OCI-LY3 (cell line): ENCODE data around the gene SYF2.
"Not testable (repeated sequence)": the region's sequence is repeated elsewhere in the genome, so short reads cannot be mapped to it uniquely, and the experiment has no call there.

ENCODE experiments used
- H2AFZ ChIP-seq: fragments of 200-600, 300-600 bp; shearing (Covaris generic); 2 replicates; pipeline ENCODE4 v1.6.0; 2014; ENCODE audit warnings: antibody characterized with exemption, low read depth, low read length
- H3K27ac ChIP-seq: fragments of 200-600, 300-600 bp; sonication (generic); 2 replicates; pipeline ENCODE4 v1.5.1; 2014; ENCODE audit warnings: mild to moderate bottlenecking, low read length, moderate library complexity, mixed read lengths
- H3K27me3 ChIP-seq: fragments of 200-600, 300-600 bp; sonication (generic); 2 replicates; pipeline ENCODE4 v1.6.1; 2014; ENCODE audit warnings: low read depth, low read length, mixed read lengths
- H3K36me3 ChIP-seq: fragments of 200-600, 300-600 bp; sonication (generic); replicated peaks from 2 replicates; pipeline ENCODE3; 2014; ENCODE audit warnings: low read depth, low read length, mixed read lengths
- H3K4me1 ChIP-seq: fragments of 300-600, 200-600 bp; sonication (generic); 2 replicates; pipeline ENCODE4 v1.6.1; 2014; ENCODE audit warnings: low read length, mixed read lengths
- H3K4me2 ChIP-seq: fragments of 200-600, 300-600 bp; sonication (generic); 2 replicates; pipeline ENCODE4 v1.6.1; 2014; ENCODE audit warnings: low read length, mixed read lengths
- H3K4me3 ChIP-seq: fragments of 300-600, 200-600 bp; sonication (generic); 2 replicates; pipeline ENCODE4 v1.5.1; 2014; ENCODE audit warnings: antibody characterized with exemption, mild to moderate bottlenecking, low read length, moderate library complexity
- H3K79me2 ChIP-seq: fragments of 300-600, 200-600 bp; shearing (Covaris generic); 2 replicates; pipeline ENCODE4 v1.6.1; 2014; ENCODE audit warnings: mild to moderate bottlenecking, low read length, mixed read lengths
- H3K9ac ChIP-seq: fragments of 300-600, 200-600 bp; shearing (Covaris generic); 2 replicates; pipeline ENCODE4 v1.6.0; 2014; ENCODE audit warnings: mild to moderate bottlenecking, low read length, moderate library complexity
- H3K9me3 ChIP-seq: fragments of 200-600, 300-600 bp; shearing (Covaris generic); 2 replicates; pipeline ENCODE4 v1.6.1; 2014; ENCODE audit warnings: low read length, mixed read lengths; ENCODE audit not compliant: insufficient read depth
- H4K20me1 ChIP-seq: fragments of 200-600, 300-600 bp; sonication (generic); 2 replicates; pipeline ENCODE4 v1.6.1; 2016; ENCODE audit warnings: low read length, mixed read lengths; ENCODE audit not compliant: insufficient read depth
- CTCF ChIP-seq: fragments of 200-600, 300-600 bp; sonication (generic); IDR thresholded peaks from 2 replicates; pipeline ENCODE4 v1.5.1; 2014; ENCODE audit warnings: antibody characterized with exemption, low read length, low read depth
- EZH2phosphoT487 ChIP-seq: fragments of 200-600 bp; shearing (Covaris generic); IDR thresholded peaks from 2 replicates; pipeline ENCODE4 v1.6.1; 2018; ENCODE audit warnings: antibody characterized with exemption, mixed run types, low read depth

SYF2 gene

GRCh38 chr1:25190260-25190659, 42.0 kb downstream of the SYF2 start:
- H3K79me2 ChIP-seq = no peaks in the 10 kb centered on the region
- no peaks in the 10 kb centered on the region for H3K27me3 ChIP-seq
- H2AFZ ChIP-seq = no peak overlapping the region
- H3K9ac ChIP-seq = no peak overlapping the region
- no peaks in the 10 kb centered on the region for H4K20me1 ChIP-seq
- H3K36me3 ChIP-seq = no peaks in the 10 kb centered on the region
- no peaks in the 10 kb centered on the region for H3K9me3 ChIP-seq
- no peak overlapping the region for H3K4me2 ChIP-seq
- H3K27ac ChIP-seq = no peak overlapping the region
- TF ChIP-seq CTCF = no peak
- no peak for TF ChIP-seq EZH2phosphoT487
- no peaks in the 10 kb centered on the region for H3K4me1 ChIP-seq
- no peak overlapping the region for H3K4me3 ChIP-seq

GRCh38 chr1:25187904-25188303, 44.4 kb downstream of the SYF2 start:
- H3K4me2 ChIP-seq, H3K4me3 ChIP-seq, H3K27me3 ChIP-seq, H3K79me2 ChIP-seq, H3K9me3 ChIP-seq, H2AFZ ChIP-seq, H3K36me3 ChIP-seq, H3K4me1 ChIP-seq, H3K9ac ChIP-seq, H4K20me1 ChIP-seq, H3K27ac ChIP-seq: not testable (repeated sequence)

- no peaks in the 10 kb centered on the region for H3K4me1 ChIP-seq
- no peak overlapping the region for H2AFZ ChIP-seq
- no peaks in the 10 kb centered on the region for H4K20me1 ChIP-seq
- H3K36me3 ChIP-seq = no peaks in the 10 kb centered on the region
- H3K4me2 ChIP-seq = no peak overlapping the region
- no peak overlapping the region for H3K9ac ChIP-seq
- H3K9me3 ChIP-seq = no peaks in the 10 kb centered on the region
- no peak overlapping the region for H3K4me3 ChIP-seq
- H3K79me2 ChIP-seq = no peaks in the 10 kb centered on the region
- H3K27ac ChIP-seq = no peak overlapping the region
- TF ChIP-seq CTCF (no peak), EZH2phosphoT487 (no peak)
- H3K27me3 ChIP-seq = no peaks in the 10 kb centered on the region
Measured at GRCh38 chr1:25187077-25187476, 45.2 kb downstream of the SYF2 start.

GRCh38 chr1:25186161-25187007, 45.9 kb downstream of the SYF2 start:
- Histone ChIP-seq H2AFZ (no peak overlapping the region), H3K9ac (no peak overlapping the region), H3K9me3 (no peaks in the 10 kb centered on the region), H3K27me3 (no peaks in the 10 kb centered on the region), H3K4me2 (no peak overlapping the region), H3K27ac (no peak overlapping the region), H3K36me3 (no peaks in the 10 kb centered on the region), H3K4me3 (no peak overlapping the region), H3K79me2 (no peaks in the 10 kb centered on the region), H3K4me1 (no peaks in the 10 kb centered on the region), H4K20me1 (no peaks in the 10 kb centered on the region)
- TF ChIP-seq EZH2phosphoT487 (no peak), CTCF (no peak)
